Lower leg skin (tissue), 4 donors: Measurements from ENCODE around the gene FOXP1. TPM values are rescaled to one million over a fixed set of nuclear protein-coding genes. Genes with fewer than 3 reads are reported as not detected.

Experiments
- DNase-seq, 2 donors: peaks; one replicate each; pipeline ENCODE4 v3.0.0-alpha.2; 2019; ENCODE audit warnings: low spot score in 2 of 2
- H3K4me3 ChIP-seq: fragments of 200-600 bp; sonication (generic); 2 replicates; pipeline ENCODE4 v1.5.1; 2017; ENCODE audit warnings: mild to moderate bottlenecking, low read depth; ENCODE audit not compliant: poor library complexity, severe bottlenecking
- POLR2A ChIP-seq, 2 donors: fragments of 450-650 bp; IDR thresholded peaks; one replicate each; pipeline ENCODE4 v1.6.1; 2016 to 2017; ENCODE audit warnings: antibody characterized with exemption in 2 of 2, mild to moderate bottlenecking in 1 of 2, moderate library complexity in 1 of 2
- WGBS, 2 donors: methylation state at CpG; one replicate each; pipeline ENCODE4 v1.1.5; 2018; 5-methylcytosine and 5-hydroxymethylcytosine counted together
- intact Hi-C: fragments of 100-400 bp; cut with DNase I; formaldehyde crosslinking; loops from one replicate; pipeline ENCODE4 v1.15.0; 2023; ENCODE audit warnings: low total_unique reads
- total RNA-seq, 4 donors: library from RNA; depleted of rRNA; stranded (reverse); fragments of >200 nt; gene quantifications; one replicate each; pipeline ENCODE4 v1.1.0, GENCODE V29; 2016
- TF ChIP-seq, protein P1 (sequence below), 3 donors: fragments of 450-650 bp; IDR thresholded peaks; one replicate each; pipeline ENCODE4 v1.5.1; 2016; ENCODE audit warnings: antibody characterized with exemption in 3 of 3, mild to moderate bottlenecking in 3 of 3, moderate library complexity in 2 of 3

Gene FOXP1
- total RNA-seq, 4 donors from 2014 or later = 46.6 to 66.6 (median 55.2) TPM

DNA sequence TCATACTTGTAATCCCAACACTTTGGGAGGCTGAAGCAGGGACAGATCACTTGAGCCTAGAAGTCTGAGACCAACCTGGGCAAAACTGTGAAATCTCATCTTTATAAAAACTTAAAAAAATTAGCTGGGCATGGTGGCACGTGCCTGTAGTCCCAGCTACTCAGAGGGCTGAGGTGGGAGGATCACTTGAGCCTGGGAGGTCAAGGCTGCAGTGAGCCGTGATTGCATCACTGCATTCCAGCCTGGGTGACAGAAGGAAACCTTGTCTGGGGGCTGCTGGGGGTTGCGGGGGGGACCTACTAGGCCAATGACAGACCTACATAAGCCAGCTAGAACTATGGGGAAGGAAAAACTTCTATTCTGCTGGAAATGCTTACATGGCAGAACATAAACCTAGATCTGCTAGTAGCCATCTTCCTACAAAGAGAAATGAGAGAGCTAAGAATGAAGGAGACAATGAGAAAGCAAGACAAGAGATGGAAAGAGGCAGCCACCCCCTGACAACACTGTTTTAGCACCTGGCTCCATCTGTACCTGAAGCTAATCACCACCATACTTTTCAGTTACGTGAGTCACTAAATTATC, 23.9 kb downstream of the FOXP1 start:
- no peak for DNase-seq
- TF ChIP-seq, protein P1, sequence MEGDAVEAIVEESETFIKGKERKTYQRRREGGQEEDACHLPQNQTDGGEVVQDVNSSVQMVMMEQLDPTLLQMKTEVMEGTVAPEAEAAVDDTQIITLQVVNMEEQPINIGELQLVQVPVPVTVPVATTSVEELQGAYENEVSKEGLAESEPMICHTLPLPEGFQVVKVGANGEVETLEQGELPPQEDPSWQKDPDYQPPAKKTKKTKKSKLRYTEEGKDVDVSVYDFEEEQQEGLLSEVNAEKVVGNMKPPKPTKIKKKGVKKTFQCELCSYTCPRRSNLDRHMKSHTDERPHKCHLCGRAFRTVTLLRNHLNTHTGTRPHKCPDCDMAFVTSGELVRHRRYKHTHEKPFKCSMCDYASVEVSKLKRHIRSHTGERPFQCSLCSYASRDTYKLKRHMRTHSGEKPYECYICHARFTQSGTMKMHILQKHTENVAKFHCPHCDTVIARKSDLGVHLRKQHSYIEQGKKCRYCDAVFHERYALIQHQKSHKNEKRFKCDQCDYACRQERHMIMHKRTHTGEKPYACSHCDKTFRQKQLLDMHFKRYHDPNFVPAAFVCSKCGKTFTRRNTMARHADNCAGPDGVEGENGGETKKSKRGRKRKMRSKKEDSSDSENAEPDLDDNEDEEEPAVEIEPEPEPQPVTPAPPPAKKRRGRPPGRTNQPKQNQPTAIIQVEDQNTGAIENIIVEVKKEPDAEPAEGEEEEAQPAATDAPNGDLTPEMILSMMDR (IDR thresholded peaks at IDR 0.05) = no peak
- TF ChIP-seq POLR2A (IDR thresholded peaks at IDR 0.05) = no peak
- WGBS, 2 donors = 94 to 96% methylated on average over 4 of the region's 4 CpGs
- intact Hi-C loops = no loop called here
- H3K4me3 ChIP-seq = no peak overlapping the region

DNA sequence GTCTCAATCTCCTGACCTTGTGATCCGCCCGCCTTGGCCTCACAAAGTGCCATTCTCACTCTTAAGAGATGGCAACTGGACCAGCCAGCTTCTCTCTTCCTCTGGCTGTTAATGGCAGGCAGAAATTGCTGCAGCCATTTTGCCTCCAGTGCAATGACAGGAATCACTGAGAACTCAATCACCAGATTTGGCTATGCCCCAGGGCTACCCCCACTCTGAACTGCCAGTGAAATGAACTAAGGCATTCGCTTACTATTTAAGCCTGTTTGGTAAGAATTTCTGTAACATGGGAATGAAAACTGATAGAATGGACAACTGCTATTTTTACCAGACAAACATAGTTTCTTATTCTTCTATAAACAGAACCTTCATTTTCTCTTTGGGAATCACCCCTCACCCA, 24.5 kb downstream of the FOXP1 start:
- 96 to 97% methylated on average over 3 of the region's 3 CpGs for WGBS, 2 donors
- DNase-seq = no peak
- intact Hi-C loops = no loop called here
- H3K4me3 ChIP-seq = no peak overlapping the region
- TF ChIP-seq, protein P1 (IDR thresholded peaks at IDR 0.05) = no peak
- TF ChIP-seq POLR2A (IDR thresholded peaks at IDR 0.05) = no peak

DNA sequence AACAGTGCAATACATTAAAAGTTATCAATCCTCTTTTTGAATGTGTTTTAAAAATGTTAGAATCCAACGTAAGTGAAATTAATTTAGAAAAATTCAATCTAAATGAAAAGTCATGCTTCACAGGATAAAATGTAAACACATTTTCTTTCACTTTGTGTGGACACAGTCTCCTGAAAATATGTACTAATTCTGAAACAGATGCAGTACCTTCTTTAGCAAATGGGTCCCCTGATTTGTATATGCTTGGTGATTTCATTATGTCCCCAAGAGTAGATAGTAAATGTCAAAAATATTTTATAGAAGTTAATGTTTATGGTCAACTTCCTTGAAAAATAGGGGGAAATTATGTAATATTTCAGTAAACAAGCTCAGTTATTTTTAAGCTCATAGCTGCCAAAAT, 28.9 kb downstream of the FOXP1 start:
- TF ChIP-seq POLR2A (IDR thresholded peaks at IDR 0.05) = no peak
- TF ChIP-seq, protein P1 (IDR thresholded peaks at IDR 0.05) = no peak
- 90 to 93% methylated on average over 1 of the region's 1 CpG for WGBS, 2 donors
- H3K4me3 ChIP-seq = no peak overlapping the region
- intact Hi-C loops = no loop called here
- no peak for DNase-seq

DNA sequence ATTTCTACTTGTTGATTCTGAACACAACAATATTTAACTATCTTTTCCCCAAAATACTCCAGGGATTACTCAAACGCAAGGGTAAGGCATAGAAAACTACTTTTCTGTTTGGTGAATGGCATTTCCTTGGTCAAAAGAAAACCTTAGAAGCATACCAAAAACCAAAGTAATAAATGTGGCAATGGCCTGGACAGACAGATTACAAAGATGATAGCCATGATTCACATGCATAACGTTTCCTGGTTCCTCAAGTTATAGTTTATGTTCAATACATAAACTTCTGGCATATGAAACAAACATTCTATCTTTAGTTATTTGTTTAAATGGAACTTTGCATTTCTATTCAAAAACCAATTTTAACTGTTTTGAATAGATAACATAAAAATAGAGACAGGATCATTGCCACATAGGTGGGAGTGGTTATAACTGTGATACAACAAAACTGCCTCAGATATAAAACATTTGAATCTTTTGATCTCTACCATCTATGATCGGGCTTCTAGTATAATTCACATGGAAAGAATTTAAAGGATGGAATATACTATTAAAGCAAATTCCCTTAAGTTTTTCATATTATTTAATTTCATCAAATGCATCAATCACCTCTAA, 32.1 kb downstream of the FOXP1 start:
- no peak for DNase-seq
- no peak for TF ChIP-seq POLR2A (IDR thresholded peaks at IDR 0.05)
- TF ChIP-seq, protein P1 (IDR thresholded peaks at IDR 0.05) = no peak
- intact Hi-C loops = no loop called here
- no peak overlapping the region for H3K4me3 ChIP-seq
- 74 to 79% methylated on average over 3 of the region's 3 CpGs for WGBS, 2 donors

DNA sequence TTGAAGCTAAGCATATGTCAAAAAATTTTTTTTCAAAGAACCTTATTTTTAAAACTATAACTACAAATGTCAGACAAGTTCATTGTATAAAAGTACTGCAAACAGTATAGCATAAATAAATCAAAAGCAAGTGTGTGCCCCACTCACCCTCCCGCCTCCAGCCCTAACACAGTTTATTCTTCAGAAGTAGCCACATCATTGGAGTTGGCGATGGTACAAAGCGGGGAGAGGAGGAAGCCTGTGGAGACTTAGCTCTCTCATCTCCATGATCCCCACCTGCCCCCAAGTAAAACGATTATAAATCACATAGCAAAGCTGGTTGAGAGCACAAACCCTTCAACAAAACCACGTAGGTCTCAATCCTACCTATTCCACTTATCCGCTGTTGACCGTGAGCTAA, 33.6 kb downstream of the FOXP1 start:
- TF ChIP-seq, protein P1 (IDR thresholded peaks at IDR 0.05) = no peak
- no peak for TF ChIP-seq POLR2A (IDR thresholded peaks at IDR 0.05)
- WGBS, 2 donors = 89 to 94% methylated on average over 7 of the region's 7 CpGs
- DNase-seq = no peak
- intact Hi-C loops = no loop called here
- H3K4me3 ChIP-seq = no peak overlapping the region
